ENCODE measurements around the gene TRIM24.
"Not testable (repeated sequence)": the region's sequence is repeated elsewhere in the genome, so short reads cannot be mapped to it uniquely, and the experiment has no call there.

TRIM24 gene

GRCh38 chr7:138460176-138460648, at the start of gene TRIM24:
Gene TRIM24 (plus strand): TSS chr7:138460259. CDS start chr7:138460549, 290 bp downstream.
- no peak for DNase-seq

DNA sequence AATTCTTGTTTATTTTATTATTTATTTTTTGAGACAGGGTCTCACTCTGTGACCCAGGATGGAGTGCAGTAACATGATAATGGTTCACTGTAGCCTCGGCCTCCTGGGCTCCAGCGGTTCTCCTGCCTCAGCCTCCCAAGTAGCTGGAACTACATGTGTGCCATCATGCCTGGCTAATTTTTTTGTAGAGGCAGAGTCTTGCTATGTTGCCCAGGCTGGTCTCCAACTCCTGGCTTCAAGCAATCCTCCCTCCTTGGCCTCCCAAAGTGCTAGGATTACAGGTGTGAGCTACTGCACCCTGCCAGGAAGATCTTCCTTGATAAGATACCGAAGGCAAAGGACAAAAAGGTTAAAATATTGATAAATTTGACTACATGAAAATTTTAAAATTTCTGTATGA, 48.0 kb upstream of the TRIM24 start:
- DNase-seq = not testable (repeated sequence)

DNA sequence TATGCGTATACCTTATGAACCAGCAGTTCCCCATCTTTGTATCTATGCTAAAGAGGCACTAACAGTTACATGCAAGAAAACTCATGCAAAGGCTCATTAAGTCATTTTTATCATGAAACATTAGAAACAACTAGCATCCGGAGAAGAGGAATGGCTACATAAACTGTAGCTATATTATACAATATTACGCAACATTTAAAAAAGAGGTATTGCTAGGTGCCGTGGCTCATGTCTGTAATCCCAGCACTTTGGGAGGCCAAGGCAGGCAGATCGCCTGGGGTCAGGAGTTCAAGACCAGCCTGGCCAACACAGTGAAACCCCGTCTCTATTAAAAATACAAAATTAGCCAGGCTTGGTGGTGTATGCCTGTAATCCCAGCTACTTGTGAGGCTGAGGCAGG, 47.1 kb upstream of the TRIM24 start:
- DNase-seq = not testable (repeated sequence)

GRCh38 chr7:138417078-138417700, 42.9 kb upstream of the TRIM24 start:
- peak; percentile 79 for DNase-seq

- DNase-seq = no peak
Observed at GRCh38 chr7:138417764-138418163, 42.3 kb upstream of the TRIM24 start.

- DNase-seq = not testable (repeated sequence)
Observed at GRCh38 chr7:138418403-138418802, 41.7 kb upstream of the TRIM24 start.

- DNase-seq = no peak
Observed at GRCh38 chr7:138425026-138425425, 35.0 kb upstream of the TRIM24 start.

DNA sequence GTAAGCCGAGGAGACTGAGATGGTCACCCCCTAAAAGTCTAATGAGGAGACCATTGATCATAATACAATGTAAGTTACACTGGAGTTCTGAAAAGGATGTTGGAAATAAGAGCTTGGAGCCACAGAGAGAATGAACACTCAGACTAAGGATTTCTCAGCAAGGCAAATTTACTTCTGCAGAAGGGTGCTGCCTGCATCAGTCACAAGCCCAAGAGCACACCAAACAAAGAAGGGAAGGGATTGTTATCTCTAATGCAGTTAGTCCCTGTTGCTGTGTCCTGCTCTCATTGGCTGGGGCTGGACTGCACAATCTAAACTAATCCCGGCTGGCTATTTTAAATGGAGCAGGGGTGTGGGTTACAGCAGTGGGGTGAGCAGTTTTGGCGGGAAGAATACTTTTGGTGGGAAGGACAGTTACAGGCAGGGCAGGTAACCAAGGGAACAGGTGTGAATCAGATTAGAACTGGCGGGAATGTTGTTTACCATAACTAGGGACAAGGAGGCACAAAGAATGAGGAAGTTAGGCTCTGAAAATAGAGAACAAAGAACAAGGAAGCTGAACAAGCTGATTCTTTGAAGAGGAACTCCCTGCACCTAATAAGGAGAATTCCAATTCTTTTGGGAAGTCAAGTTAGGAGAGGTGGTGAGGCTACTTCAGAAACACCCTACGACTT, 30.3 kb upstream of the TRIM24 start:
- peak; percentile 46 for DNase-seq

DNA sequence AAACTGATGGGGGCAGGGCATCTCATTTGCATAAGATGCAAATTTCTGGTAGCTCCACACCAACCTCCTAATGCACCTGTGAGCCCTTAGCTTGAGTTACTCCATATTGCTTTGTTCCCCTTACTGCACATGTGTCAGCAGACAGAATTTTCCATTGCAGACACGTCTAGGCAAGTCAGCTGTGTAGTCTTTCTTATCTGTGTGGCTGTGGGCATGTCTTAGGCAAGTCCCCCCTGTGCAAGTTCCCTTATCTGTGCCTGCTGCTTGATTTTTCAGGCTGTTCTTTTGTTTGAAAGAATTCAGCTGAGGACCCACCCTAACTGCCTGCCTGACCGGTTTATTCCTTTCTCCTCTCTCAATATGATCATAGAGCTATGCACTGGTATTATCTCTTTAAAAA, 28.5 kb upstream of the TRIM24 start:
- peak; percentile 38 for DNase-seq

- DNase-seq = no peak
Observed at GRCh38 chr7:138433583-138434443, 26.2 kb upstream of the TRIM24 start.

GRCh38 chr7:138434597-138435019, 25.5 kb upstream of the TRIM24 start:
- no peak for DNase-seq

- DNase-seq = no peak
Observed at GRCh38 chr7:138435231-138435919, 24.7 kb upstream of the TRIM24 start.

GRCh38 chr7:138436388-138436787, 23.7 kb upstream of the TRIM24 start:
- no peak for DNase-seq

DNA sequence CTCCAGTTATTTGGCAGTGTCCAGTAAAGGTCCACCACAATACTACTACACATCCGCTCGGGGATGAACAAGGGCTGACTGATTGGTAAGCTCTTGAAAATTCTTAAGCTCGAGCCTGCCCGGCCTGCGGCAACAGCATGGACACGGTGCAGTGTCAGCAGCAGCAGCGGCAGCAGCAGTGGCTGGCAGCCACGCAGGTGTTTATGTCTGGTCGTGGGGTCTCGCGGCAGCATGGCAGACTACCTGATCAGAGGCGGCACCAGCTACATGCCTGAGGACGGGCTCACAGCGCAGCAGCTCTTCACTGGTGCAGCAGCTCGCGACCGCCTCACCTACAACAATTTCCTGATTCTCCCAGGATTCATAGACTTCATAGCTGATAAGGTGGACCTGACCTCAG, 19.6 kb upstream of the TRIM24 start:
- no peak for DNase-seq

DNA sequence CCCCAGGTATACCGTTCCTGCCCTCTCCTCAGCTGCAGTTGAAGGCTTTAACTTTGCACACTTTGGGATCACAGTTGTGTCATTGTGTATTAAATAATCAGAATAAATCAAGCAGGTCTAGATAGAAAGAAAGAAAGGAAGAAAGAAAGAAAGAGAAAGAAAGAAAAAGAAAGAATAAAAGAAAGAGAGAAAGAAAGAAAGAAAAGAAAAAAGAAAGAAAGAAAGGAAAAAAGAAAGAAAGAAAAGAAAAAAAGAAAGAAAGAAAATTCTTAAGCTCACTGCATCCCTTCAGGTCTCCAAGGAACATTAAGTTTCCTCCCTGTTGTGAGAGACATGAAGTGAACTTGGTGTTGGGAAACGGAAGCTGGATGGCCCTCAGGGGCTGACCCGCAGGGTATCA, 17.2 kb upstream of the TRIM24 start:
- no peak for DNase-seq

DNA sequence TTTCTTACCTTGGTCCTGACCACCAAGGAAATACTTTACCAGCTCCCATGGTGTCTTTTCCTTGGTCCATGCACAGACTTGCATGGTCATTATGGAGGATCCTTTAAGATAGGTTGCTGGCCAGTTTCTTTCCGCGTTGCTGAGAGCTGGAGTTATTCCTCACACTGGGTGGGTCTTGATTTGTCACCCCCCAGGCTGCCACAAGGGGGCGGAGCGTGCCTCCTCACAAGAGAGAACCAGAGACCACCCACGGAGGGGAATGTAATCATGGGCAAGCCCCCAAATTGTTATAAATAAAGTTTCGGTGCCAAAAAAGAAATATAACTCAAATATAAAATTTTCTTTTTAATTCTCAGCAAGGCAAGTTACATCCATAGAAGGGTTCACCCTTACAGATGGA, 10.5 kb upstream of the TRIM24 start:
- no peak for DNase-seq

GRCh38 chr7:138455609-138456008, 4.5 kb upstream of the TRIM24 start:
- no peak for DNase-seq

- DNase-seq = no peak
Observed at GRCh38 chr7:138456220-138456619, 3.8 kb upstream of the TRIM24 start.

GRCh38 chr7:138458576-138459412, 1.3 kb upstream of the TRIM24 start:
- no peak for DNase-seq

DNA sequence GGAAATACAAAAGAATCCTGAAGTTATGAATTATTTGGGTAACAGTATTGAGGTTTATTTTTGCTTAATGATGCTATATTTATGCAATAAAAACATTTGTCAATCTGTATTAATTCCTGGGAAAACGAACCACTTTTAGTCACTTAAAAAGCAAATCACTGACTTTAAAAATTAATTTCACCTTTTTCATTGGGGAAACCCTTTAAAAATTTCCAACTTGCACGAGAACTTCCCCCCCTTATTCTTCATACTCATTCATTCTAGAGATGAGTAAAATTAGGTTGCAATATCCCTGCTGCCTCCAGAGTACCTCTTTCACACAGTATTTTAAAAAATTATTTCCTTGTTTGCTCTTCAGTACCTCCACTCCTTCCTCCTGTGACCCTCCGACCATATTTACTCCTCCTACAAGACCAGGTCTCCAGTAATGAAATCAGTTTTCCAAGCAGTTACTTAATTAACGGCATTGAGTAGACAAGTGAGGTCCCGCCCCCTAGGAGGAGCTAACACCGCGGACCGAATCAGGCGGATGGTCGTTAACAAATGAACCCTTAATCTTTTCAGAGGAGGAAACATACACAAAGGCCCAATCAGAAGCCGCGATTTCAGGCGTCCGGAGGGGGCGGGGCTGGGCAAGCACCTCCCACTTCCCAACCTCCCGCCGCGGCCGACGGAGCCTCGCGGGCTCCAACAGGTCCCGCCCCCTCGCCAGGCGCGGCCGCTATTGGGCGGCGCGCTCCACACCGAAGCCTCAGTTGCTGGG, 465 bp upstream of the TRIM24 start:
- DNase-seq = peak; percentile 98
